ENCODE measurements around the gene TTC28.

DNA sequence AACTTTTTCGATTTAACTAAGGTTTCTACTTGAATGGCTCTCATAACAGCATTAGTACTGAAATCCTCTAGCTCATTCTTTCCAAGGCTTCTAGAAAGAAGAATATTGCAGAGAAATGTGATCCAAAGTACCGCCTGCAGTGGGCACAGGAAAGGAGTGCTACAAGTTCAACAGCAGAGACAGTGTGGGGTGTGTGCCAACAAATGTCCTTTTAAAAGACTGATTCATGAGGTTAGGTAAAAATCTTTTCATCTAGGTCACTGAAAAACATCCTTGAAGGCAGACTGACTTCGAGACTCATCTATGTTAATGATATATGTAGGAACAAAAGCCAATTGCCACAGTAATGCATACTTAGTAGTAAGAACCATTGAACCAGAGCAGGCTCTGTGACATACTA lies 411.5 kb downstream of the TTC28 start:
- TF ChIP-seq, protein P1, sequence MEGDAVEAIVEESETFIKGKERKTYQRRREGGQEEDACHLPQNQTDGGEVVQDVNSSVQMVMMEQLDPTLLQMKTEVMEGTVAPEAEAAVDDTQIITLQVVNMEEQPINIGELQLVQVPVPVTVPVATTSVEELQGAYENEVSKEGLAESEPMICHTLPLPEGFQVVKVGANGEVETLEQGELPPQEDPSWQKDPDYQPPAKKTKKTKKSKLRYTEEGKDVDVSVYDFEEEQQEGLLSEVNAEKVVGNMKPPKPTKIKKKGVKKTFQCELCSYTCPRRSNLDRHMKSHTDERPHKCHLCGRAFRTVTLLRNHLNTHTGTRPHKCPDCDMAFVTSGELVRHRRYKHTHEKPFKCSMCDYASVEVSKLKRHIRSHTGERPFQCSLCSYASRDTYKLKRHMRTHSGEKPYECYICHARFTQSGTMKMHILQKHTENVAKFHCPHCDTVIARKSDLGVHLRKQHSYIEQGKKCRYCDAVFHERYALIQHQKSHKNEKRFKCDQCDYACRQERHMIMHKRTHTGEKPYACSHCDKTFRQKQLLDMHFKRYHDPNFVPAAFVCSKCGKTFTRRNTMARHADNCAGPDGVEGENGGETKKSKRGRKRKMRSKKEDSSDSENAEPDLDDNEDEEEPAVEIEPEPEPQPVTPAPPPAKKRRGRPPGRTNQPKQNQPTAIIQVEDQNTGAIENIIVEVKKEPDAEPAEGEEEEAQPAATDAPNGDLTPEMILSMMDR (IDR thresholded peaks at IDR 0.05): no peak
- TF ChIP-seq POLR2A (IDR thresholded peaks at IDR 0.05): no peak

Data from lower leg skin (tissue), 3 donors.